Mesenteric fat pad (tissue), 1 donor: ENCODE results near the gene KEAP1. TPM values are rescaled to one million over a fixed set of nuclear protein-coding genes. Genes with fewer than 3 reads are reported as not detected.
A peak's percentile ranks its signal among the peaks of the same experiment; 100 is the strongest.
"Not testable (repeated sequence)": the region's sequence is repeated elsewhere in the genome, so short reads cannot be mapped to it uniquely, and the experiment has no call there.

Experiments
- DNase-seq: peaks from one replicate; pipeline ENCODE4 v3.0.0-alpha.2; 2020; ENCODE audit warnings: low spot score
- total RNA-seq: library from RNA; stranded (reverse); fragmentation: NEBNext Ultra II Directional; extraction: Animal tissue kit (Norgen Biotek cat#: 25700); gene quantifications from one replicate; pipeline ENCODE4 v1.2.1, GENCODE V29; 2021
- donor health status: DM: yes; HTN: yes; CAD: no.

KEAP1 gene
- total RNA-seq, 1 donor from 2014 or later = 71.9 TPM

- DNase-seq = no peak
Measured at GRCh38 chr19:10500247-10500592, 2.9 kb downstream of the KEAP1 start.

GRCh38 chr19:10499550-10500246, 3.5 kb downstream of the KEAP1 start:
- no peak for DNase-seq

GRCh38 chr19:10497371-10497770, 5.8 kb downstream of the KEAP1 start:
- no peak for DNase-seq

- DNase-seq = no peak
Measured at GRCh38 chr19:10491472-10492047, 11.6 kb downstream of the KEAP1 start.

GRCh38 chr19:10486551-10486950, 16.6 kb downstream of the KEAP1 start:
- DNase-seq = no peak

GRCh38 chr19:10478903-10479384, 24.2 kb downstream of the KEAP1 start:
- peak; percentile 93 for DNase-seq

- DNase-seq = no peak
Measured at GRCh38 chr19:10478476-10478875, 24.7 kb downstream of the KEAP1 start.

GRCh38 chr19:10474962-10475451, 28.1 kb downstream of the KEAP1 start:
- no peak for DNase-seq

- no peak for DNase-seq
Measured at GRCh38 chr19:10473192-10473591, 30.0 kb downstream of the KEAP1 start.

GRCh38 chr19:10471909-10472308, 31.2 kb downstream of the KEAP1 start:
- no peak for DNase-seq

- DNase-seq = no peak
Measured at GRCh38 chr19:10468133-10468532, 35.0 kb downstream of the KEAP1 start.

- no peak for DNase-seq
Measured at GRCh38 chr19:10467104-10467706, 36.0 kb downstream of the KEAP1 start.

GRCh38 chr19:10464456-10464855, 38.7 kb downstream of the KEAP1 start:
- DNase-seq = no peak

- DNase-seq = no peak
Measured at GRCh38 chr19:10462557-10462956, 40.6 kb downstream of the KEAP1 start.

GRCh38 chr19:10462042-10462441, 41.1 kb downstream of the KEAP1 start:
- DNase-seq = not testable (repeated sequence)

GRCh38 chr19:10461047-10461949, 41.9 kb downstream of the KEAP1 start:
- peak; percentile 97 for DNase-seq

- DNase-seq = no peak
Measured at GRCh38 chr19:10460714-10461046, 42.5 kb downstream of the KEAP1 start.

- DNase-seq = not testable (repeated sequence)
Measured at GRCh38 chr19:10458733-10459132, 44.4 kb downstream of the KEAP1 start.

- DNase-seq = no peak
Measured at GRCh38 chr19:10454267-10454666, 48.9 kb downstream of the KEAP1 start.

GRCh38 chr19:10453852-10454251, 49.3 kb downstream of the KEAP1 start:
- no peak for DNase-seq
